Nephron (organoid): ENCODE results near the gene PTPRN2.

Source experiments
- H3K27ac Mint-ChIP-seq, 3 experiments: 2 replicates each; pipeline ENCODE4 v1.8.0; 2020; ENCODE audit warnings: mixed read lengths in 3 of 3, mild to moderate bottlenecking in 2 of 3, moderate library complexity in 1 of 3
- H3K27me3 Mint-ChIP-seq: 2 replicates; pipeline ENCODE4 v1.8.0; 2021; ENCODE audit warnings: low read depth, mild to moderate bottlenecking, moderate library complexity, mixed read lengths
- H3K36me3 Mint-ChIP-seq: 2 replicates; pipeline ENCODE4 v1.8.0; 2020; ENCODE audit warnings: low read depth, mixed read lengths
- H3K4me1 Mint-ChIP-seq: 2 replicates; pipeline ENCODE4 v1.8.0; 2020; ENCODE audit warnings: mixed read lengths
- H3K4me3 Mint-ChIP-seq, 3 experiments: 2 replicates each; pipeline ENCODE4 v1.8.0; 2020; ENCODE audit warnings: mild to moderate bottlenecking in 3 of 3, mixed read lengths in 3 of 3, moderate library complexity in 2 of 3
- H3K9me3 Mint-ChIP-seq: 2 replicates; pipeline ENCODE4 v1.8.0; 2020; ENCODE audit warnings: mixed read lengths
- TF ChIP-seq, protein P1 (sequence below), 3 experiments: fragments of 200-600 bp; sonication (generic); IDR thresholded peaks; one replicate each; pipeline ENCODE4 v1.5.0; 2021; ENCODE audit warnings: antibody characterized with exemption in 3 of 3; ENCODE audit not compliant: unreplicated experiment in 3 of 3

The PTPRN2 gene

DNA sequence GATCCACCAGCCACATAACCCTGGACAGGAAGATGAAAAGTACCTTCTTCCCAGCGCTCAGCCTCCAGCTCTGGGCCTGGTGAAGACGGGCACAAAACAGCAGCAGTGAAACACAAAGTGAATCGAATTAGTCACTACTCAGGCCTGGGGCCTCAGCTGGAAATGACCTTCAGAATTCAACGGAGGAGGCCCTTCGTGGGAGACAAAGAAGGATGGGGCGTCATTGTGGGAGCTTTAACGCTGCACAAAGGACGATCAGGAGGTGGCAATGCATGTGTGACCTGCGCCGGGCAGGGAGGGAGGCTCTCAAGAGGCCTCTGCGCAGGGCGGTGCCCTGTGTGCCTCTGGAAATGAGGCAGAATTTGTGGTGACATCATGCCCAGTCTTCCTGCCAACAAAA, 1089.0 kb downstream of the PTPRN2 start:
- peaks cover 4% of the 10 kb centered on the region for H3K36me3 Mint-ChIP-seq
- no peak overlapping the region for H3K27ac Mint-ChIP-seq
- H3K27me3 Mint-ChIP-seq = peaks cover 14% of the 10 kb centered on the region
- TF ChIP-seq, protein P1, sequence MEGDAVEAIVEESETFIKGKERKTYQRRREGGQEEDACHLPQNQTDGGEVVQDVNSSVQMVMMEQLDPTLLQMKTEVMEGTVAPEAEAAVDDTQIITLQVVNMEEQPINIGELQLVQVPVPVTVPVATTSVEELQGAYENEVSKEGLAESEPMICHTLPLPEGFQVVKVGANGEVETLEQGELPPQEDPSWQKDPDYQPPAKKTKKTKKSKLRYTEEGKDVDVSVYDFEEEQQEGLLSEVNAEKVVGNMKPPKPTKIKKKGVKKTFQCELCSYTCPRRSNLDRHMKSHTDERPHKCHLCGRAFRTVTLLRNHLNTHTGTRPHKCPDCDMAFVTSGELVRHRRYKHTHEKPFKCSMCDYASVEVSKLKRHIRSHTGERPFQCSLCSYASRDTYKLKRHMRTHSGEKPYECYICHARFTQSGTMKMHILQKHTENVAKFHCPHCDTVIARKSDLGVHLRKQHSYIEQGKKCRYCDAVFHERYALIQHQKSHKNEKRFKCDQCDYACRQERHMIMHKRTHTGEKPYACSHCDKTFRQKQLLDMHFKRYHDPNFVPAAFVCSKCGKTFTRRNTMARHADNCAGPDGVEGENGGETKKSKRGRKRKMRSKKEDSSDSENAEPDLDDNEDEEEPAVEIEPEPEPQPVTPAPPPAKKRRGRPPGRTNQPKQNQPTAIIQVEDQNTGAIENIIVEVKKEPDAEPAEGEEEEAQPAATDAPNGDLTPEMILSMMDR (IDR thresholded peaks at IDR 0.05; ENCODE audit: unreplicated experiment in 3 of 3) = no peak
- H3K4me3 Mint-ChIP-seq = no peak overlapping the region
- no peaks in the 10 kb centered on the region for H3K4me1 Mint-ChIP-seq
- H3K9me3 Mint-ChIP-seq = peaks cover 3% of the 10 kb centered on the region

DNA sequence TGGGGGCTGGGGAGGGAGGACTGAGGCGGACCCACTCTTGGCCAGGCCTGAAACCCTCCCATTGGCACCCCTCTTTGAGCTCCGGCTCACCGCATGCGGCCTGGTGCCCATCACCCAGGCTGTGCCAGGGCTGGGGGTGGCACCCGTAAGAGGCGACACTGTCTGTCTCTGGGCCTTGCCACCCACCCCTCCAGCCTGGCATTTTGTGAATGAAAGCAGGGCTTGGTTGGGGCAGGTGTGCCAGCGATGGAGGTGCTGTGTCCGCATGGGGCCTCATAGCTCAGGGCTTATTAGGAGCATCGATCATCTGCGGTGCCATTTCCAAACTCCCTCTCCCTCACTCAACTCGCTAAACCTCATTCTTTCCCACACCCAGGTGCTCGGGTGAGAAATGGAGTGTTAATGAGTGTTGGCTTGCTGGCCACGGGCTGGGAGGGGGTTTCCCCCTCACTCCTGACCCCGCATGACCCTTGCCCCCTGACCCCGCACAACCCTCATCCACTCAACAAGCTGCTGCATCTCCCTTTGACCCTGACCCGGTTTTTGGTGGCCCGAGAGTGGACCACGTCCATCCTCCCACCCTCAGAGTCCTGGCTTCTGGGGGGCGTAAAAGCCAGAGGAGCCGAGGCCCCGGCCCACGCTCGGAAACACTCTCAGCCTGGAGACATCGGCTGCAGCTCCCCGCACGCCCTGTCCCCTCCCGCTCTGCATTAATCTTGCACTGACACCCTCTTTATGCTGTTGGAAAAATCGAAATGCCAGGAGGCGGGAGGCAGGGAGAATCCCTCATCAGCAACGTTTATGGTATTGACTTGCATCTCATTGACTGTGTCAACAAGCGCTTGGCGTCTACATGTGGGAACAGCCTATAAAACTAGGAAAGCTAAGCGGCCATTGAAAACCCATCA, 1089.6 kb downstream of the PTPRN2 start:
- H3K27me3 Mint-ChIP-seq = peaks cover 11% of the 10 kb centered on the region
- no peak overlapping the region for H3K27ac Mint-ChIP-seq
- H3K9me3 Mint-ChIP-seq = peaks cover 2% of the 10 kb centered on the region
- H3K36me3 Mint-ChIP-seq = peaks cover 4% of the 10 kb centered on the region
- H3K4me1 Mint-ChIP-seq = no peaks in the 10 kb centered on the region
- H3K4me3 Mint-ChIP-seq = no peak overlapping the region
- TF ChIP-seq, protein P1 (IDR thresholded peaks at IDR 0.05; ENCODE audit: unreplicated experiment in 3 of 3) = no peak

DNA sequence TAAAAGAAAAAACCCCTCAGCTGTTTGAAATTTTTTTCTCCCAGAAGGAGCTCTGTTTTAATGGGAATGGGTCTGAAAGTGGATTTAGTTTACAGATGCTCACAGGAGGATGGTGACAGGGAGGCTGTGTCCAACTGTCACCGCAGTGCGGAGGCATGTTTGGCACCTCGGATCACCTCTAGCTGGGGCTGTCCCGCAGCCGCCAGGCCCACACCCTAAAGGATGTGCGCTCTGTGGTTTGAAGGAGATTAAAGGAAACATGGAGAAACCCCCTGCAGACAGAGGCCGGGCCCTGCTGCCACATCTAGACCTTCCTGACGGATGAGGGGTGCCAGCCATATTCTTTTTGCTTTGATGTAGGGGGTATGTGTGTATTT, 1090.3 kb downstream of the PTPRN2 start:
- H3K36me3 Mint-ChIP-seq = peaks cover 4% of the 10 kb centered on the region
- peaks cover 11% of the 10 kb centered on the region for H3K27me3 Mint-ChIP-seq
- TF ChIP-seq, protein P1 (IDR thresholded peaks at IDR 0.05; ENCODE audit: unreplicated experiment in 3 of 3) = no peak
- no peak overlapping the region for H3K4me3 Mint-ChIP-seq
- H3K27ac Mint-ChIP-seq = no peak overlapping the region
- H3K4me1 Mint-ChIP-seq = no peaks in the 10 kb centered on the region
- H3K9me3 Mint-ChIP-seq = peaks cover 4% of the 10 kb centered on the region

DNA sequence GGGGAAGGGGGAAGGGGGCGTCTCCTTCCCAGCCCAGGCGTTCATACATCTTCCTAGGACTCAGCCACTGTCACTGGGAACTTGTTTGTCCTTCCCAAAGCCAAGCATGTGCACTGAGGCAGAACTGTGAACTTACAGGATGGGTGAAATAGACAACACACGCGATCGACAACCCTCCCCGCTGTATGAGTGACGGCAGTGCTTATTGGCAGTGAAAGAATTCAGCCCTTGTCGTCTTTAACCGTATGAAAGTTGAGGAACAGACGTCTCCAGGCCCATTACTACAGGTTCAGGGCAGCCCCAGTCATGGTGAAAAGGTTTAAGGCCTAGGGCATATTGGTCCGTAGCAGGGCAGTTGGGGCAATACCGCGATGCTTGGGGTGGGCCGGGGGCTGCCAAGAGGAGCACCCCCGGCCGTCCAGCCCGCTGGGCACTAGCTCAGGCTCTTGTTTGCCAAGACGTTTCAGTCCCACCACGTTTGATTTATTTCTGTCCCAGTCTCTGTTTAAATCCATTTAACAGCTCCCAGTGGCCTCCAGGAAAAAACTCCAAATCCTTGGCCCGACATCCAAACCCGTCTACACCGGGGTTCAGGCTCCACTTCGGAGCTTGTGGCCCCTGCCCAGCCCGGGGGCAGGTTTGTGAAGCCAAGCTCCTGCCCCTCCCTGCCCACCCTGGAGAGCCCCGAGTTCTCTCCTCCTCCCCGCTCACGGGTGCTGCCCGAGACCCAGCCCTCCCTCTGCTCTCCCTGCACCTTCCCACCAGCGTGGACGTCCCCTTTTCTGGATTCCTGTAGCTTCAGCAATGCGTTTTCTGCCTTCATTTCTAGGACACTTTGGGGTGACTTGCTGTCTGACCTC, 1091.0 kb downstream of the PTPRN2 start:
- TF ChIP-seq, protein P1 (IDR thresholded peaks at IDR 0.05; ENCODE audit: unreplicated experiment in 3 of 3) = no peak
- Mint-ChIP-seq H3K27ac (no peak overlapping the region), H3K4me3 (no peak overlapping the region), H3K36me3 (no peaks in the 10 kb centered on the region), H3K27me3 (peaks cover 9% of the 10 kb centered on the region), H3K4me1 (no peaks in the 10 kb centered on the region), H3K9me3 (peaks cover 6% of the 10 kb centered on the region)

DNA sequence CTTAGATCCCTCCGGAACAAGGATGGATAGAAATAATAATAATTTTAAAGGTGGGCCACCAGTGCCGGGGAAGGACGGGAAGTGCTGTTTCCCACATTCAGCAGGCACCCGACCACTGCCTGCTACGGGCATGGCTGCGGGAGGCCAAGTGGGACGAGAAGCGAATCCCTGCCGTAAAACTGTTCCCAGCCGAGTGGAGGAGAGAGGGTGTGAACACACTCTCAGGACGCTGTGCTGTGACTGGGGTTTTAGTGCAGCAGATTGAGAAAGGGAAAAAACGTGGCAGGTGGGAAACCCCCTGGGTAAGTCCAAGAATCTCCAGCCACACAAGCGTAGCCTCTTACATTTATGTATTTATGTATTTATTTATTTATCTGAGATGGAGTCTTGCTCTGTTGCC, 1092.0 kb downstream of the PTPRN2 start:
- TF ChIP-seq, protein P1 (IDR thresholded peaks at IDR 0.05; ENCODE audit: unreplicated experiment in 3 of 3) = no peak
- Mint-ChIP-seq H3K4me1 (no peaks in the 10 kb centered on the region), H3K27ac (no peak overlapping the region), H3K27me3 (peaks cover 7% of the 10 kb centered on the region), H3K36me3 (no peaks in the 10 kb centered on the region), H3K9me3 (peaks cover 8% of the 10 kb centered on the region), H3K4me3 (no peak overlapping the region)
